Measurements from ENCODE around the gene ZGRF1.

ZGRF1 gene

GRCh38 chr4:112589206-112589605 lies 47.5 kb downstream of the ZGRF1 start:
- no peaks in the 10 kb centered on the region for H3K79me2 ChIP-seq (ENCODE audit: insufficient read depth, low read depth)
- H3K4me2 ChIP-seq, result no peak overlapping the region
- H4K20me1 ChIP-seq (ENCODE audit: insufficient read depth), result no peaks in the 10 kb centered on the region
- no peak for TF ChIP-seq CTCF (conservative IDR thresholded peaks at IDR 0.05; ENCODE audit: low read depth, low read length)
- H2AFZ ChIP-seq (ENCODE audit: low read depth), result no peak overlapping the region
- no peak overlapping the region for H3K9ac ChIP-seq
- 0 out of 2 replicates have a peak, but pooled peaks cover 6% of the 10 kb centered on the region for H3K36me3 ChIP-seq (ENCODE audit: insufficient read depth)
- no peak overlapping the region for H3K4me3 ChIP-seq (IDR thresholded peaks at IDR 0.05; ENCODE audit: insufficient read depth, low read depth, low read length)
- no peak overlapping the region for H3K27ac ChIP-seq
- H3K27me3 ChIP-seq (ENCODE audit: insufficient read depth, low read depth), result no peaks in the 10 kb centered on the region
- no peaks in the 10 kb centered on the region for H3K4me1 ChIP-seq (ENCODE audit: low read depth, poor library complexity, severe bottlenecking)

GRCh38 chr4:112585977-112586736 lies 50.6 kb downstream of the ZGRF1 start:
- no peaks in the 10 kb centered on the region for H3K79me2 ChIP-seq (ENCODE audit: insufficient read depth, low read depth)
- H3K4me1 ChIP-seq (ENCODE audit: low read depth, poor library complexity, severe bottlenecking), result no peaks in the 10 kb centered on the region
- H3K9ac ChIP-seq, result no peak overlapping the region
- no peaks in the 10 kb centered on the region for H3K27me3 ChIP-seq (ENCODE audit: insufficient read depth, low read depth)
- H3K4me3 ChIP-seq (IDR thresholded peaks at IDR 0.05; ENCODE audit: insufficient read depth, low read depth, low read length), result no peak overlapping the region
- H3K4me2 ChIP-seq, result no peak overlapping the region
- no peak overlapping the region for H3K27ac ChIP-seq
- H4K20me1 ChIP-seq (ENCODE audit: insufficient read depth), result no peaks in the 10 kb centered on the region
- H2AFZ ChIP-seq (ENCODE audit: low read depth), result no peak overlapping the region
- no peak for TF ChIP-seq CTCF (conservative IDR thresholded peaks at IDR 0.05; ENCODE audit: low read depth, low read length)
- H3K36me3 ChIP-seq (ENCODE audit: insufficient read depth), result peaks cover 9% of the 10 kb centered on the region; the same call in 1 of the 2 replicates

GRCh38 chr4:112567536-112567935 lies 69.2 kb downstream of the ZGRF1 start:
- Histone ChIP-seq H4K20me1 (ENCODE audit: insufficient read depth) (no peaks in the 10 kb centered on the region), H3K4me1 (ENCODE audit: low read depth, poor library complexity, severe bottlenecking) (no peaks in the 10 kb centered on the region), H3K36me3 (ENCODE audit: insufficient read depth) (no peaks in the 10 kb centered on the region), H3K79me2 (ENCODE audit: insufficient read depth, low read depth) (no peaks in the 10 kb centered on the region), H3K4me2 (no peak overlapping the region), H3K27ac (no peak overlapping the region), H3K4me3 (IDR thresholded peaks at IDR 0.05; ENCODE audit: insufficient read depth, low read depth, low read length) (no peak overlapping the region), H2AFZ (ENCODE audit: low read depth) (no peak overlapping the region), H3K9ac (no peak overlapping the region), H3K27me3 (ENCODE audit: insufficient read depth, low read depth) (no peaks in the 10 kb centered on the region)
- TF ChIP-seq CTCF (conservative IDR thresholded peaks at IDR 0.05; ENCODE audit: low read depth, low read length), result no peak

- Histone ChIP-seq H3K36me3 (ENCODE audit: insufficient read depth) (no peaks in the 10 kb centered on the region), H3K9ac (no peak overlapping the region), H3K27me3 (ENCODE audit: insufficient read depth, low read depth) (no peaks in the 10 kb centered on the region), H2AFZ (ENCODE audit: low read depth) (no peak overlapping the region), H3K79me2 (ENCODE audit: insufficient read depth, low read depth) (no peaks in the 10 kb centered on the region), H4K20me1 (ENCODE audit: insufficient read depth) (no peaks in the 10 kb centered on the region), H3K4me3 (IDR thresholded peaks at IDR 0.05; ENCODE audit: insufficient read depth, low read depth, low read length) (no peak overlapping the region), H3K4me2 (no peak overlapping the region), H3K27ac (no peak overlapping the region), H3K4me1 (ENCODE audit: low read depth, poor library complexity, severe bottlenecking) (no peaks in the 10 kb centered on the region)
- TF ChIP-seq CTCF (conservative IDR thresholded peaks at IDR 0.05; ENCODE audit: low read depth, low read length), result no peak
Observed at GRCh38 chr4:112564706-112565270, 71.9 kb downstream of the ZGRF1 start.
